ENCODE data around the gene TAF1D.
A peak's percentile ranks its signal among the peaks of the same experiment; 100 is the strongest.
"Not testable (repeated sequence)": the region's sequence is repeated elsewhere in the genome, so short reads cannot be mapped to it uniquely, and the experiment has no call there.

The TAF1D gene

GRCh38 chr11:93756748-93757147 is 15.5 kb upstream of the TAF1D start:
- no peak overlapping the region for H3K4me3 ChIP-seq (ENCODE audit: low read length)
- no peak for DNase-seq (ENCODE audit: low read depth, low spot score)

GRCh38 chr11:93753241-93753640 is 11.9 kb upstream of the TAF1D start:
- DNase-seq (ENCODE audit: low read depth, low spot score), result no peak
- no peak overlapping the region for H3K4me3 ChIP-seq (ENCODE audit: low read length)

- no peak overlapping the region for H3K4me3 ChIP-seq (ENCODE audit: low read length)
- no peak for DNase-seq (ENCODE audit: low read depth, low spot score)
Observed at GRCh38 chr11:93751001-93751400, 9.7 kb upstream of the TAF1D start.

GRCh38 chr11:93747122-93747521 is 5.8 kb upstream of the TAF1D start:
- no peak for DNase-seq (ENCODE audit: low read depth, low spot score)
- H3K4me3 ChIP-seq (ENCODE audit: low read length), result no peak overlapping the region

GRCh38 chr11:93746101-93746500 is 4.8 kb upstream of the TAF1D start:
- DNase-seq (ENCODE audit: low read depth, low spot score), result no peak
- no peak overlapping the region for H3K4me3 ChIP-seq (ENCODE audit: low read length)

GRCh38 chr11:93745005-93745755 is 3.9 kb upstream of the TAF1D start:
- not testable (repeated sequence) for H3K4me3 ChIP-seq (ENCODE audit: low read length); DNase-seq (ENCODE audit: low read depth, low spot score)

- no peak for DNase-seq (ENCODE audit: low read depth, low spot score)
- no peak overlapping the region for H3K4me3 ChIP-seq (ENCODE audit: low read length)
Observed at GRCh38 chr11:93744669-93745004, 3.3 kb upstream of the TAF1D start.

- H3K4me3 ChIP-seq (ENCODE audit: low read length), result no peak overlapping the region
- DNase-seq (ENCODE audit: low read depth, low spot score), result no peak
Observed at GRCh38 chr11:93743291-93743690, 2.0 kb upstream of the TAF1D start.

GRCh38 chr11:93741882-93742226 is 559 bp upstream of the TAF1D start:
- no peak for DNase-seq (ENCODE audit: low read depth, low spot score)
- H3K4me3 ChIP-seq (ENCODE audit: low read length), result peak overlapping the region; percentile 96

GRCh38 chr11:93740730-93741093 is 583 bp downstream of the TAF1D start:
- H3K4me3 ChIP-seq (ENCODE audit: low read length), result peak overlapping the region; percentile 96
- peak; percentile 51 for DNase-seq (ENCODE audit: low read depth, low spot score)

GRCh38 chr11:93740031-93740729 is 1.1 kb downstream of the TAF1D start:
- DNase-seq (ENCODE audit: low read depth, low spot score), result no peak
- peak overlapping the region; percentile 96 for H3K4me3 ChIP-seq (ENCODE audit: low read length)

GRCh38 chr11:93738647-93739081 is 2.6 kb downstream of the TAF1D start:
- DNase-seq (ENCODE audit: low read depth, low spot score), result no peak
- H3K4me3 ChIP-seq (ENCODE audit: low read length), result peak overlapping the region; percentile 96; the same call in 1 of the 2 replicates

- H3K4me3 ChIP-seq (ENCODE audit: low read length), result no peak overlapping the region
- no peak for DNase-seq (ENCODE audit: low read depth, low spot score)
Observed at GRCh38 chr11:93737904-93738612, 3.2 kb downstream of the TAF1D start.

- H3K4me3 ChIP-seq (ENCODE audit: low read length), result no peak overlapping the region
- no peak for DNase-seq (ENCODE audit: low read depth, low spot score)
Observed at GRCh38 chr11:93736129-93736528, 5.2 kb downstream of the TAF1D start.

GRCh38 chr11:93735627-93736026 is 5.7 kb downstream of the TAF1D start:
- no peak for DNase-seq (ENCODE audit: low read depth, low spot score)
- no peak overlapping the region for H3K4me3 ChIP-seq (ENCODE audit: low read length)

GRCh38 chr11:93734427-93735222 is 6.7 kb downstream of the TAF1D start:
- H3K4me3 ChIP-seq (ENCODE audit: low read length), result no peak overlapping the region
- DNase-seq (ENCODE audit: low read depth, low spot score), result no peak

GRCh38 chr11:93733474-93733873 is 7.8 kb downstream of the TAF1D start:
- DNase-seq (ENCODE audit: low read depth, low spot score), result no peak
- H3K4me3 ChIP-seq (ENCODE audit: low read length), result no peak overlapping the region

GRCh38 chr11:93732237-93732892 is 8.9 kb downstream of the TAF1D start:
- DNase-seq (ENCODE audit: low read depth, low spot score), result no peak
- no peak overlapping the region for H3K4me3 ChIP-seq (ENCODE audit: low read length)
